ENCODE data around the gene NAV3. TPM values are rescaled to one million over a fixed set of nuclear protein-coding genes. Genes with fewer than 3 reads are reported as not detected.

The NAV3 gene
- total RNA-seq, 1 donor from 2014 or later: 16.5 TPM

DNA sequence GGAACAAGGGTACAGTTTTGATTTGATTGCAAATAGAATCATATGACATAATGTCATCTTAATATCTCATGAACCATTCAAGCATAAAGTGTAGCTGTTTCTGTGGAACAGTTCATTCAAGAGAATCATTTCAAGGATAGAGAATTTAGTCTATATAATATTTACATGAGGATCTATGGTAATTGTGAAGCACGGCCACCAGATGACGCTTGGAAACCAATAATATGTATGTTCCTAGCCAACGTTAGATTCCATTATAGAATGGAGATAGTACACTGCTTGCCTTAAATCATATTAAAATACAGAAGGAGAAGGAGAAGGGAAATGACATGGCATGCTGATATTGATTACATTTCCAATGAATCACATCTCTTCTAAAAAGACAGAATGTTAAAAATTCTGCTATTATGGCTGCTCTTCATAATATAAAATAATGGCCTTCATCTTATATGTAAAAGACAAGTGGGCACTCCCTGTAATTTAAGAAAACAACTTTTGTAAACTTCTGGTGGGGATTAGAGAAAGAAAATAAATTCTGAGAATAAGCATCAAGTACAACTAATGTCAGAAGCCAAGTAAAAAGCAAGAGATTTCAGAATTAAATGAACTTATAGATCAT lies 351.0 kb downstream of the NAV3 start:
- DNase-seq (ENCODE audit: extremely low read depth, low read depth, low spot score): no peak

- DNase-seq (ENCODE audit: extremely low read depth, low read depth, low spot score): no peak
Measured at GRCh38 chr12:78183824-78184223, 353.1 kb downstream of the NAV3 start.

GRCh38 chr12:78185109-78185508 lies 354.4 kb downstream of the NAV3 start:
- DNase-seq (ENCODE audit: extremely low read depth, low read depth, low spot score): no peak

DNA sequence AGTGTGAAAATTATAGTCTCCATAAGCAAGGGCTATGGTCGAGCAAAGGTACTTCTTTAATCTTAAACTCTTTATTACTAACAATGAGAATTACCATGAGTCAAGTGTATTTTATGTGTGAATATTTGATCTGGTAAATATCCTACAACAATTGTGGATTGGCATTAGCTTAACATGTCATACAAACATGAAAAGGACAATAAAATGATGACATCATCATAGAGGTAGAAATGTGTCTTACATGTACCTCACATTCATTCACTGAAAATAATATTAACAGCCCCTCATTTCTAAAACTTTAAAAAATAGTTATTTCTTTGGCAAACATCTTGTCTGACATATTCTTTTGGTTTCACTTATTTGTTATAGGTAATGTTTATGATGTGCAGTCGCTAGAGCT lies 355.0 kb downstream of the NAV3 start:
- DNase-seq (ENCODE audit: extremely low read depth, low read depth, low spot score): no peak

DNA sequence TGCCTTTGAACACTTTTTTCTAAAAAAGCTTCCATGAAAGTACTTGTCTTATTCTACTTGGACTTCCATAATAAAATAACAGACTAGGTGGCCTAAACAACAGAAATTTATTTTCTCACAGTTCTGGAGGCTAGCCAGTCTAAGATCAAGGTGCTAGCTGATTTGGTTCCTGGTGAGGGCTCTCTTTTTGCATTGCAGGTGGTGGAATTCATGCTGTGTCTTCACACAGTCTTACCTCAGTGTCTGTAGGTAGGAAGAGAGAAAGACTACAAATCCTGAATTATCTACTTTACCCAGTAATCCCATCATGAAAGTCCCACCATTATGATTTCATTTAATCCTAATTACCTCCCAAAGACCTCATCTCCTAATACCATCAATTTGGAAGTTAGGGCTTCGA lies 356.0 kb downstream of the NAV3 start:
- DNase-seq (ENCODE audit: extremely low read depth, low read depth, low spot score): no peak

DNA sequence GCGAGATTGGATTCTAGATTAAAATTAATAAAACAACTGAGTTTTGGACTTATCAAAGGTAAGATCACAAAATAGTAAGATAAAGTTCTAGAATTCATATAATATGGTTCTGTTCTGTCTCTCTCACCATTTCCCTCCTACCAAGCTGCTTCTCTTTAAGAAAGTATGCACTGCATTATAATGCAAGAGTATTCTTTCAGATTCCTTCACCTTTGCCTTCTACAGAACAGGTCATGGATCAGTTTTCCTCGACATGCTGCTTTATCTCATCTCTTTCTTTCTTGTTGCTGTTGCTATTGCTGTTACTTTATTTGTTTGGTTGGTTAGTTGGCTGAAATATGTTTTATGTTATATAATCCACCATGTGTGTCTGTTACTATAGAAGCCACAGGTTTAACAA lies 357.0 kb downstream of the NAV3 start:
- no peak for DNase-seq (ENCODE audit: extremely low read depth, low read depth, low spot score)

DNA sequence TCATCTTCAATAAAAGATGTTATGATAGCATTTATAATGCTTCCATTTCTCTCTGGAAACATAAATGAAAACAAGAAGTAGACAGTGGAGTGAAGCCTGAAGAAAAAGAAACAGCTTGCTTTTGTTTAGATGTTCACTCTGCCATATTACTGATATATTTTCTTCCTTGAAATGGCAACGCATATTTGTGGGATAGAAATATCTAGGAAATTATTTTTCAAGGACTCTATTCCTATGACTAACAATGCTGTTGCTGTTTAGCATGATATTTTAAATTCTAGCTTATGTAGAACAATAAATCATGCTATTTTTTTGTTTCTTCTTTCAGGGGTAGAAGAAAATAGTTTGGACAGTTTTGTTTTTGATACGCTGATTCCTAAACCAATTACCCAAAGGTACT lies 359.0 kb downstream of the NAV3 start:
- DNase-seq (ENCODE audit: extremely low read depth, low read depth, low spot score): no peak

GRCh38 chr12:78191611-78192010 lies 360.9 kb downstream of the NAV3 start:
- DNase-seq (ENCODE audit: extremely low read depth, low read depth, low spot score): no peak

DNA sequence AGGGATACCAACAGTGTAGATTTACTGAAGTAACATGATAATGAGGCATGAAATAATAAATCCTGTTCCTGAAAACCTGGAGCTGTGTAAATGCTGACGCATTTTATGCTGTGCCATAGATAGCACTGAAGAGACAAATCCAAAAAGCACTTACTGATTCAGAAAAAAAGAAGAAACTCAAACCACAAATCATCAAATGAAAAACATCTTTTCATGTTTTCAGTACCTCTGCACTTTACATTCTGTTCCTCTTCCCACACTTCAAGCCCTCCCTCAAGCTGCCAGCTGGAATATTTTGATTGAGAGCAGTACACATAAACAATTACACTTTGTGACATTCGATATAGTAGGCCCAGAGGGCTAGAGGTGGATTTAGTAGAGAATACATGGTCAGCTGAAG lies 362.3 kb downstream of the NAV3 start:
- no peak for DNase-seq (ENCODE audit: extremely low read depth, low read depth, low spot score)

GRCh38 chr12:78194448-78194847 lies 363.8 kb downstream of the NAV3 start:
- DNase-seq (ENCODE audit: extremely low read depth, low read depth, low spot score): no peak

GRCh38 chr12:78198896-78199295 lies 368.2 kb downstream of the NAV3 start:
- DNase-seq (ENCODE audit: extremely low read depth, low read depth, low spot score): no peak

GRCh38 chr12:78199926-78200325 lies 369.2 kb downstream of the NAV3 start:
- DNase-seq (ENCODE audit: extremely low read depth, low read depth, low spot score): no peak

- DNase-seq (ENCODE audit: extremely low read depth, low read depth, low spot score): no peak
Measured at GRCh38 chr12:78204926-78205325, 374.2 kb downstream of the NAV3 start.

GRCh38 chr12:78208092-78208491 lies 377.4 kb downstream of the NAV3 start:
- DNase-seq (ENCODE audit: extremely low read depth, low read depth, low spot score): no peak

- DNase-seq (ENCODE audit: extremely low read depth, low read depth, low spot score): no peak
Measured at GRCh38 chr12:78209846-78210505, 379.3 kb downstream of the NAV3 start.

DNA sequence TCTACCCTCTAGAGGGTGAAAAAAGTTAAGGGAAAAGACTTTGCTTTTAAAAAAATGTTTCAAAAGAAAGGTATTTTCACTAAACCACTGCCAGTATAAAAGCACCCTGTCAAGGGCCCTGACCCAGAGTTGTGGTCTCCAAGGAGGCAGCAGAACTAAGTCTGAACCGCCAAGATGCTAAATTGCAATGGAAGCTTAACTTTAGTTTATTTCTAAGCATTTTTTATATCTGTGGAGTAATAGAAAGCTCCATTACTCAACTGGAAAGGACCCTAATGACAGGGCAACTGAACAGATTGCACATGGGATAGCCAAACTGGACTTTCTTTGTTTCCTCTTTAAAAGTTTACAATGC lies 379.8 kb downstream of the NAV3 start:
- DNase-seq (ENCODE audit: extremely low read depth, low read depth, low spot score): no peak

DNA sequence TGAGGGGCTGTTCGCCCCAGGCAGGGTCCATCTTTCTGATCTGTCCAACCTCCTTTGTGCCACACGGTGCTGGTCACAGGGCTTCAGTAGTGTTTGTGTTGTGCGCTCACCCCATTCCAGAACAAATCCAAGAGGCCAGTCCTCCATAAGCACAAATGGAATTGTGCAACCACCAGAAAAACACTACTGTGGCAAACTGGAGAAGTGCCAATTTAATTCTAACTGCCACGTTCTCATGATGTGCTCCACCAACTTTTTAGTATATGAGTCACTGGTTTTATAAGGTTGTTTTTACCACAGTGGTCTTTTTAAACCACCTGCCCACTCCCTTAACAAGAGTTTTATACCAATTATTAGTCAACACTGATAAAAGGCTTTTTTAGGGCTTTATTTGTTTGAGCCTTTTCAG lies 380.2 kb downstream of the NAV3 start:
- no peak for DNase-seq (ENCODE audit: extremely low read depth, low read depth, low spot score)

GRCh38 chr12:78220811-78221210 lies 390.1 kb downstream of the NAV3 start:
- no peak for DNase-seq (ENCODE audit: extremely low read depth, low read depth, low spot score)

DNA sequence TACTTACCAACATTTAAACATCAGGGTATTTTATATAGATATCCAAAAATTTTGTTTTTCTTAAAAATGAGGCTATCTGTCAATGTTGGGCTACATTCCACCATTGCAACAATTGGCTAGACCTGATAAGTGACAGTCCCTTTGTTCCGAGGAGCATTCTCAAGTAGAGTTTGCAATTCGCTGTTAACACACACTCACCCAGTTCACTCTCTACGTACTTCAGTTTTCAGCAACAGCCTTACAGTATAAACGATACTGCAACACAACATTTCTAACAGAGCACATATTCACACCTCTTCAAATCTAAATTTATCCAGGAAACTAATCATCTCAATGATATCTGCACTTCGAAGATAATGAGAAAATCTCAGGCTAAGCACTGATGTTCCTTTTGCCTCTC lies 393.5 kb downstream of the NAV3 start:
- DNase-seq (ENCODE audit: extremely low read depth, low read depth, low spot score): no peak

- DNase-seq (ENCODE audit: extremely low read depth, low read depth, low spot score): no peak
Measured at GRCh38 chr12:78226763-78227162, 396.1 kb downstream of the NAV3 start.

DNA sequence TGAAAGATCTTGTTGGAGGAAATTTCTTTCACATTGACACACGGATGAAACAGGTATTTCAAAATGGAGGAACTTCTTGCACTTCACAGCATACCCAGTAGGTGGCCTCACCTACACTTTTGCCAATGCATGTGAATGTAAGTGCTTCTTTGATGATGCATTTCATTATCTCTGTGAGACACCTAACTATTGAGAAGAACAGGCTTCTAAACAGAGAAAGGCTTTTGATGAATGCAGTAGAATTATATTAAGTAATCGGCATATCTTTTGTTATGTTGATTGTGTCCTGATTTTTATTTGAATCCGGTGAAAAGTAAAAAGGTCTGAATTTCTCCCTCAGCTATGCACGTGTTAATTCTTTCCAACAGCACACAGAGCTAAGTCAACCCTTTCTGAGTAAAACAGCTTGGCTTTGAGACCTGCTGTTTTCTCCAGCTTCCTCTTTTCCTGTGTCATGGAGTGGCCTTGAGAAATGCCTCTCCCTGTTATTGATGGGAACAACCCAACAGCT lies 399.0 kb downstream of the NAV3 start:
- no peak for DNase-seq (ENCODE audit: extremely low read depth, low read depth, low spot score)

GRCh38 chr12:78232756-78233155 lies 402.1 kb downstream of the NAV3 start:
- no peak for DNase-seq (ENCODE audit: extremely low read depth, low read depth, low spot score)

DNA sequence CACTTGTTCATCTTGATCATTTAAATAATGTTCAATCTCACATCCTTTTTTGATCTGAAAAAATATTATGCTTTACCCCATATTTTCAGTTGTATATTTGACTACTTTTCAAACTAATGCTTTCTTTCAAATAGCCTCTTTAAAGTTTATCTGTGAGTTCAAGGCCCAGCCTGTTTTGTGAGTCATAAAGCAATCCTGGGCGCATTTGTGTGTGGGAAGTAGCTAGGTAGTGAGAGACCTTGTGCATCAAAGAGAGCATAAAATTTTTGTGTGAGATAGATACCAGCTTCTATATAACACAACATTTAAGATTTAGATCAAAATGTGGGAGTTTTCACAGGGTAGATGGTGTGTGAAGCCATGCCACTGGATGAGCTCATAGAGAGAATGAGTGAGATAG lies 405.6 kb downstream of the NAV3 start:
- DNase-seq (ENCODE audit: extremely low read depth, low read depth, low spot score): no peak

All from glomerular endothelial cell (primary cell).